GM20000 (cell line): ENCODE results near the gene PRKAB1.

Experiments used
- DNase-seq: peaks from one replicate; pipeline ENCODE4 v3.0.0; 2012; ENCODE audit warnings: low spot score
- CTCF ChIP-seq: IDR thresholded peaks from 2 replicates; pipeline ENCODE4 v1.5.1; 2012; ENCODE audit warnings: mild to moderate bottlenecking, control low read depth; ENCODE audit errors: extremely low read depth, missing control alignments

The PRKAB1 gene

GRCh38 chr12:119692997-119693396 is 25.1 kb downstream of the PRKAB1 start:
- no peak for DNase-seq
- no peak for TF ChIP-seq CTCF

- no peak for DNase-seq
- no peak for TF ChIP-seq CTCF
These were observed 25.6 kb downstream of the PRKAB1 start for GRCh38 chr12:119693511-119693910.

- no peak for TF ChIP-seq CTCF
- DNase-seq: no peak
These were observed 26.2 kb downstream of the PRKAB1 start for GRCh38 chr12:119694111-119694510.

- no peak for TF ChIP-seq CTCF
- DNase-seq: no peak
These were observed 27.1 kb downstream of the PRKAB1 start for GRCh38 chr12:119695034-119695433.

GRCh38 chr12:119696943-119697342 is 29.0 kb downstream of the PRKAB1 start:
- no peak for TF ChIP-seq CTCF
- no peak for DNase-seq

GRCh38 chr12:119699199-119699760 is 31.3 kb downstream of the PRKAB1 start:
- DNase-seq: no peak
- TF ChIP-seq CTCF: no peak

GRCh38 chr12:119700078-119700477 is 32.1 kb downstream of the PRKAB1 start:
- TF ChIP-seq CTCF: no peak
- DNase-seq: no peak
